Fibroblast of villous mesenchyme (primary cell): ENCODE data around the gene ZNF778. TPM values are rescaled to one million over a fixed set of nuclear protein-coding genes. Genes with fewer than 3 reads are reported as not detected.
A peak's percentile ranks its signal among the peaks of the same experiment; 100 is the strongest.

Experiments used
- DNase-seq: peaks from one replicate; pipeline ENCODE4 v3.0.0-alpha.2; 2010; ENCODE audit warnings: low read depth
- H3K4me3 ChIP-seq: 2 replicates; pipeline ENCODE4 v1.5.1; 2011; ENCODE audit warnings: low read depth, mild to moderate bottlenecking, low read length
- CTCF ChIP-seq: IDR thresholded peaks from 2 replicates; pipeline ENCODE4 v1.5.1; 2012; ENCODE audit warnings: low read depth, mild to moderate bottlenecking, low read length; ENCODE audit not compliant: insufficient read depth
- total RNA-seq: library from RNA; depleted of rRNA; stranded (reverse); fragments of >200 nt; gene quantifications from 2 replicates; pipeline ENCODE4 v1.2.3, GENCODE V29; 2012

Gene ZNF778
- total RNA-seq, 1 donor = 16.4 TPM

GRCh38 chr16:89201439-89202377, 15.8 kb upstream of the ZNF778 start:
- H3K4me3 ChIP-seq = peak overlapping the region; percentile 40
- peak; percentile 67 for DNase-seq
- TF ChIP-seq CTCF = no peak

- no peak for TF ChIP-seq CTCF
Observed at GRCh38 chr16:89202422-89203215, 14.9 kb upstream of the ZNF778 start.

GRCh38 chr16:89207993-89208392, 9.5 kb upstream of the ZNF778 start:
- no peak for DNase-seq
- H3K4me3 ChIP-seq = no peak overlapping the region
- no peak for TF ChIP-seq CTCF

More at GRCh38 chr16:89202422-89203215, 14.9 kb upstream of the ZNF778 start:
- no peak overlapping the region for H3K4me3 ChIP-seq
- no peak for DNase-seq

- no peak for DNase-seq
- no peak for TF ChIP-seq CTCF
Observed at GRCh38 chr16:89209522-89210044, 7.9 kb upstream of the ZNF778 start.

GRCh38 chr16:89210165-89210903, 7.2 kb upstream of the ZNF778 start:
- no peak for TF ChIP-seq CTCF
- no peak for DNase-seq
- no peak overlapping the region for H3K4me3 ChIP-seq

More at GRCh38 chr16:89209522-89210044, 7.9 kb upstream of the ZNF778 start:
- no peak overlapping the region for H3K4me3 ChIP-seq

- H3K4me3 ChIP-seq = no peak overlapping the region
- TF ChIP-seq CTCF = no peak
- no peak for DNase-seq
Observed at GRCh38 chr16:89210904-89211515, 6.5 kb upstream of the ZNF778 start.
